GM21825 (cell line): ENCODE measurements around the gene RPS13.
"Not testable (repeated sequence)": the region's sequence is repeated elsewhere in the genome, so short reads cannot be mapped to it uniquely, and the experiment has no call there.

Source experiments
- ATAC-seq: cut with Tn5 transposase; IDR thresholded peaks from one replicate; pipeline ENCODE4 v1.9.1; 2021; ENCODE audit warnings: mild to moderate bottlenecking, moderate library complexity; ENCODE audit not compliant: unreplicated experiment

The RPS13 gene

DNA sequence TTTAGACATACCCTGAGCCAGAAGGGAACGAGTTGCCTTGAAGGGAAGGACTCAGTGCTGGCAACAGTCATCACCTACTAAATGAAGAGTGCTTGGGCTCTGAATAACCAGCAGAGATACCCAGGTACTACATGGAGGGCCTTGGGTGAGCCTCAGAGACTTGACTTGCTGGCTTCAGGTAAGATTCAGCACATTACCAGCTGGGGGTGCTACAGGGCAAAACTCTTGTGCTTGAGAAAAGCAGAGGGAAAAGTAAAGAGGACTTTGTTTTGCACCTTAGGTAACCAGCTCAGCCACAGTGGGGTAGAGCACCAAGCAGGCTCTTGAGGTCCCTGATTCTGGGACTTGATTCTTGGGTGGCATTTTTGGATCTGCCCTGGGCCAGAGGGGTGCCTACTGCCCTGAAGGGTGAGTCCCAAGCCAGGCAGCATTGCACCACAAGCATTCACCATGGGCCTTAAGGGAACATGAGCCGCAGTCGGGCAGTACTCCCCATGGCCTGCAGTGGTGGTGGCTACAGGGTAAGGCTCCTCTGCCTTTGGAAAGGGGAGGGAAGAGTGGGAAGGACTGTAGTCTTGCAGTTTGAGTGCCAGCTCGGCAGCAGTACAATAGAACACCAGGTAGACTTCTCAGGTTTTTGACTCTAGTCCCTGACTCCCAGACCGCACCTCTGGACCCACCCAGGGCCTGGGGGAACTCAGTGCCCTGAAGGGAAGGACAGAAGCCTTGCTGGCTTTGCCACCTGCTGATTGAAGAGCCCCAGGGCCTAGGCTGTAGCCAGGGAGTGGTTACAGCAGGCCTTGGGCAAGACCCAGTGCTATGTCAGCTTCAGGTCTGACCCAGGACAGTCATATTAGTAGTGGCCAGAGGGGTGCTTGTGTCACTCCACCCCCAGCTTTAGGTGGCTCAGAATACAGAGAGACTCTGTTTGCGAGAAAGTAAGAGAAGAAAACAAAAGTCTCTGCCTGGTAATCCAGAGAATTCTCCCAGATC, 40.5 kb downstream of the RPS13 start:
- ATAC-seq, result no peak

DNA sequence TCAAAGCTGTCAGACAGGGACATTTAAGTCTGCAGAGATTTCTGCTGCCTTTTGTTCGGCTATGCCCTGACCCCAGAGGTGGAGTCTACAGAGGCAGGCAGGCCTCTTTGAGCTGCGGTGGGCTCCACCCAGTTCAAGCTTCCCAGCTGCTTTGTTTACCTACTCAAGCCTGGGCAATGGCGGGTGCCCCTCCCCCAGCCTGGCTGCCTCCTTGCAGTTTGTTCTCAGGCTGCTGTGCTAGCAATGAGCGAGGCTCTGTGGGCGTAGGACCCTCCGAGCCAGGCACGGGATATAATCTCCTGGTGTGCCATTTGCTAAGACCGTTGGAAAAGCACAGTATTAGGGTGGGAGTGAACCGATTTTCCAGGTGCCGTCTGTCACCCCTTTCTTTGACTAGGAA, 43.4 kb downstream of the RPS13 start:
- ATAC-seq, result not testable (repeated sequence)

DNA sequence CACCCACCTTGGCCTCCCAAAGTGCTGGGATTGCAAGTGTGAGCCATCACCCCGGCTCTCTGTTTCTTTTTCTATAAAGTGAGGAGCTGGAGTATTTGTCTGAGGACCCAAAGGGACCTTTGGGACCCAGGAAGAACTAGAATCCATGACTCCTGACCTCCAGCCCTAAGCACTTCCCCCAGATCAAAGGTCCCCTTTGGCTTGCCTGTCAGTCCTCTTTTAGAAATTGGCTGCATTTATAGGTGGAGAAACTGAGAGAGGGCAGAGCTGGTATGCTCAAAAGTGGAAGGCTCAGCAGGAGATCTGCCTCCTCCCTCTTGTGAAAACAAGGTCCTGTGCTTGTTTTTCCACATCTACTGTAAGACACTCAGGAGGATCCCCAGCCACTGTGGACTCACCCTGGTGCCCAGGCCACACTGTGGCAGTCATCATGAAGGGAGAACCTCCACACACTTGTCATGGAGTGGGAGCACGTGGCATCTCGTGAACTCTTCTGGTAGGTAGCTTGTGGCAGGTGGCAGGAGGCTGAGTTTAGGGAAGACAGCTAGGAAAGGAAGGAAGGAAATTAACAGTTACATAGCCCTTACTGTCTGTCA, 50.9 kb downstream of the RPS13 start:
- no peak for ATAC-seq

DNA sequence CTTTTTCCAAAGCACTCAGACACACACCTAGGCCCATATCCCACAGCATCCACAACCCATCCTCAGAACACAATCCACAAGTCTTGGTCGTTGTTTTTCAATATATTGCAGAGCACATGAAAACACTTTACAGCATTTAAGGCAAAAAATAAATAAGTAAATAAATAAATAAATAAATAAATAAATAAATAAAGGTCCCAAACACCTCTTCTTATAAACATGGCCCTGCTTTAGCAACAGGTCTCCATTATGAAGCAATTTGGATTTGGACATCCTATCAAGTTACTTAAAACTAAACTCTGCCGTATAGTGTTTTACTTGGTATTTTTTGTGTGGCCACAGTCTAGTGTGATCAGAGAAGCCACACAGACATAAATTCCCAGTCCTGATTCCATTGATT, 52.5 kb downstream of the RPS13 start:
- ATAC-seq, result no peak
